Prostate gland (tissue), 2 donors: ENCODE measurements around the gene SMDT1. TPM values are rescaled to one million over a fixed set of nuclear protein-coding genes. Genes with fewer than 3 reads are reported as not detected.

Experiments
- DNase-seq: peaks from one replicate; pipeline ENCODE4 v3.0.0-alpha.2; 2019; ENCODE audit warnings: low spot score
- H3K27ac ChIP-seq, 2 donors: fragments of 200-600 bp; sonication (generic); 2 replicates each; pipeline ENCODE4 v1.5.1; 2017 to 2019
- H3K27me3 ChIP-seq: fragments of 200-600 bp; sonication (generic); replicated peaks from 2 replicates; pipeline ENCODE4 v1.5.1; 2019; ENCODE audit not compliant: insufficient read depth
- H3K36me3 ChIP-seq, 2 donors: fragments of 200-600 bp; sonication (generic); 1 replicate in 1 of 2; 2 replicates in 1 of 2; pipeline versions ENCODE4 v1.5.1 to v1.8.1; 2017 to 2019
- H3K4me1 ChIP-seq: fragments of 200-600 bp; sonication (generic); replicated peaks from 2 replicates; pipeline ENCODE4 v1.5.1; 2019
- H3K4me3 ChIP-seq, 2 donors: fragments of 200-600 bp; sonication (generic); 2 replicates each; pipeline ENCODE4 v1.5.1; 2017 to 2019
- H3K9me3 ChIP-seq: fragments of 200-600 bp; sonication (generic); 2 replicates; pipeline ENCODE4 v1.5.1; 2017
- POLR2A ChIP-seq: fragments of 450-650 bp; IDR thresholded peaks from one replicate; pipeline ENCODE4 v1.6.1; 2016; ENCODE audit warnings: antibody characterized with exemption, mild to moderate bottlenecking
- POLR2AphosphoS5 ChIP-seq: sonication (generic); formaldehyde crosslinking; IDR thresholded peaks from one replicate; pipeline ENCODE4 v1.6.1; 2017; ENCODE audit warnings: antibody characterized with exemption
- WGBS: methylation state at CpG from one replicate; pipeline ENCODE4 v1.1.5; 2018; 5-methylcytosine and 5-hydroxymethylcytosine counted together
- intact Hi-C: fragments of 100-400 bp; cut with DNase I; formaldehyde crosslinking; loops from one replicate; pipeline ENCODE4 v1.14.2; 2022
- total RNA-seq, 2 donors: library from RNA; depleted of rRNA; stranded (reverse); fragments of >200 nt; gene quantifications; one replicate each; pipeline ENCODE4 v1.1.0, GENCODE V29; 2016
- TF ChIP-seq, protein P1 (sequence below), 4 experiments: fragments of 200-600 bp in 2 of 4; fragments of 450-650 bp in 2 of 4; sonication (generic) in 2 of 4; IDR thresholded peaks; 1 replicate in 3 of 4; 2 replicates in 1 of 4; pipeline ENCODE4 v1.5.1; 2016 to 2019; ENCODE audit warnings: antibody characterized with exemption in 4 of 4, mild to moderate bottlenecking in 2 of 4, moderate library complexity in 2 of 4

Gene SMDT1
- total RNA-seq, 2 donors from 2014 or later, result 19.1 to 35.8 TPM

DNA sequence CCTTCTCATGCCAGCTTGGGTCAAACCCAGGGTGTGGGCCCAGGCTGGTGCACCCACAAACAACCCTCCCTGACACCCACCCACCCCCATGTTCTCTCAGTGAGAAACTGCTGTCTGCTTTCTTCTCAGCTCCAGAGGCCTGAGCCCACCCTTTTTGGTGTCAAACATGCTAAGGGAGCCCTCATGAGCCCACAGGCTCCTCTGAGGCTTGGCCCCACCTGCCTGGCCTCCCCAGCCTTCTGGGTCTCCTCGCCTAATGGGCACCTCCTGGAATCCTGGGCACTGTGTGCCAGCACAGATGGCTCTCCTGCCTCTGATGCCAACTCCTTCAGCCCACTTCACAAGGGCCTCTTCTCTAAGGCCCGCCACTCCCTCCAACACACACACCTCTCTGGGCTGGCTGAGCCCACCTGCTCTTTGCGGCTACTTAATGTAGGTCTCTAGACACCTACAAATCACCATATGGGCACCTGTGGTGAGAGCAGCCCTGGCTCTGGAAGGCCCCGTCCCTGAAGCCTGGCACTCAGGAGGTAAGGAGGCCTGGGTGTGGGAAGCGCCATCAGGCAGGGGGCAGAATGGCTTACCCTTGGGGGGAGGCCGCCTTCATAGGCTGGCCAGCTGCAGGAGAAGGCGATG lies 13.3 kb upstream of the SMDT1 start:
- 97% methylated on average over 7 of the region's 7 CpGs for WGBS
- intact Hi-C loops, result no loop called here
- no peak overlapping the region for H3K27ac ChIP-seq
- H3K4me3 ChIP-seq, result no peak overlapping the region
- H3K9me3 ChIP-seq, result no peaks in the 10 kb centered on the region
- no peak for DNase-seq
- no peak for TF ChIP-seq POLR2A
- TF ChIP-seq, protein P1, sequence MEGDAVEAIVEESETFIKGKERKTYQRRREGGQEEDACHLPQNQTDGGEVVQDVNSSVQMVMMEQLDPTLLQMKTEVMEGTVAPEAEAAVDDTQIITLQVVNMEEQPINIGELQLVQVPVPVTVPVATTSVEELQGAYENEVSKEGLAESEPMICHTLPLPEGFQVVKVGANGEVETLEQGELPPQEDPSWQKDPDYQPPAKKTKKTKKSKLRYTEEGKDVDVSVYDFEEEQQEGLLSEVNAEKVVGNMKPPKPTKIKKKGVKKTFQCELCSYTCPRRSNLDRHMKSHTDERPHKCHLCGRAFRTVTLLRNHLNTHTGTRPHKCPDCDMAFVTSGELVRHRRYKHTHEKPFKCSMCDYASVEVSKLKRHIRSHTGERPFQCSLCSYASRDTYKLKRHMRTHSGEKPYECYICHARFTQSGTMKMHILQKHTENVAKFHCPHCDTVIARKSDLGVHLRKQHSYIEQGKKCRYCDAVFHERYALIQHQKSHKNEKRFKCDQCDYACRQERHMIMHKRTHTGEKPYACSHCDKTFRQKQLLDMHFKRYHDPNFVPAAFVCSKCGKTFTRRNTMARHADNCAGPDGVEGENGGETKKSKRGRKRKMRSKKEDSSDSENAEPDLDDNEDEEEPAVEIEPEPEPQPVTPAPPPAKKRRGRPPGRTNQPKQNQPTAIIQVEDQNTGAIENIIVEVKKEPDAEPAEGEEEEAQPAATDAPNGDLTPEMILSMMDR (IDR thresholded peaks at IDR 0.05), result no peak
- TF ChIP-seq POLR2AphosphoS5, result no peak
- H3K36me3 ChIP-seq, result no peaks in the 10 kb centered on the region
- no peaks in the 10 kb centered on the region for H3K27me3 ChIP-seq
- peaks cover 2% of the 10 kb centered on the region for H3K4me1 ChIP-seq

GRCh38 chr22:42066937-42067336 lies 12.6 kb upstream of the SMDT1 start:
- no peak overlapping the region for H3K4me3 ChIP-seq
- WGBS, result 96% methylated on average over 10 of the region's 10 CpGs
- H3K27ac ChIP-seq, result no peak overlapping the region
- no peak for DNase-seq
- no peaks in the 10 kb centered on the region for H3K9me3 ChIP-seq
- H3K36me3 ChIP-seq, result no peaks in the 10 kb centered on the region
- H3K4me1 ChIP-seq, result peaks cover 9% of the 10 kb centered on the region
- intact Hi-C loops, result no loop called here
- no peak for TF ChIP-seq POLR2A
- TF ChIP-seq, protein P1 (IDR thresholded peaks at IDR 0.05), result no peak
- TF ChIP-seq POLR2AphosphoS5, result no peak
- no peaks in the 10 kb centered on the region for H3K27me3 ChIP-seq

- intact Hi-C loops, result no loop called here
- no peak for DNase-seq
- no peaks in the 10 kb centered on the region for H3K27me3 ChIP-seq
- no peaks in the 10 kb centered on the region for H3K9me3 ChIP-seq
- H3K36me3 ChIP-seq, result no peaks in the 10 kb centered on the region
- no peak for TF ChIP-seq POLR2AphosphoS5
- no peak for TF ChIP-seq POLR2A
- TF ChIP-seq, protein P1 (IDR thresholded peaks at IDR 0.05), result no peak
- no peak overlapping the region for H3K4me3 ChIP-seq
- no peak overlapping the region for H3K27ac ChIP-seq
- 89% methylated on average over 14 of the region's 14 CpGs for WGBS
- H3K4me1 ChIP-seq, result peaks cover 9% of the 10 kb centered on the region
Measured at GRCh38 chr22:42067671-42068251, 11.7 kb upstream of the SMDT1 start.

- Histone ChIP-seq H3K9me3 (no peaks in the 10 kb centered on the region), H3K36me3 (no peaks in the 10 kb centered on the region), H3K4me1 (peaks cover 9% of the 10 kb centered on the region), H3K27ac (no peak overlapping the region), H3K27me3 (no peaks in the 10 kb centered on the region), H3K4me3 (no peak overlapping the region)
- DNase-seq, result no peak
- WGBS, result 100% methylated on average over 4 of the region's 4 CpGs
- intact Hi-C loops, result no loop called here
- TF ChIP-seq POLR2AphosphoS5 (no peak), POLR2A (no peak)
- TF ChIP-seq, protein P1 (IDR thresholded peaks at IDR 0.05), result no peak
Measured at GRCh38 chr22:42068291-42068690, 11.2 kb upstream of the SMDT1 start.
